Activated CD4-positive, alpha-beta T cell treated with anti-CD3 and anti-CD28 coated beads, Interleukin-2, amount 50 U/mL, for 16 hours (primary cell): ENCODE data around the gene SMAD6.

Source experiments
- DNase-seq: peaks from one replicate; pipeline ENCODE4 v3.0.0-alpha.2; 2020

Gene SMAD6

DNA sequence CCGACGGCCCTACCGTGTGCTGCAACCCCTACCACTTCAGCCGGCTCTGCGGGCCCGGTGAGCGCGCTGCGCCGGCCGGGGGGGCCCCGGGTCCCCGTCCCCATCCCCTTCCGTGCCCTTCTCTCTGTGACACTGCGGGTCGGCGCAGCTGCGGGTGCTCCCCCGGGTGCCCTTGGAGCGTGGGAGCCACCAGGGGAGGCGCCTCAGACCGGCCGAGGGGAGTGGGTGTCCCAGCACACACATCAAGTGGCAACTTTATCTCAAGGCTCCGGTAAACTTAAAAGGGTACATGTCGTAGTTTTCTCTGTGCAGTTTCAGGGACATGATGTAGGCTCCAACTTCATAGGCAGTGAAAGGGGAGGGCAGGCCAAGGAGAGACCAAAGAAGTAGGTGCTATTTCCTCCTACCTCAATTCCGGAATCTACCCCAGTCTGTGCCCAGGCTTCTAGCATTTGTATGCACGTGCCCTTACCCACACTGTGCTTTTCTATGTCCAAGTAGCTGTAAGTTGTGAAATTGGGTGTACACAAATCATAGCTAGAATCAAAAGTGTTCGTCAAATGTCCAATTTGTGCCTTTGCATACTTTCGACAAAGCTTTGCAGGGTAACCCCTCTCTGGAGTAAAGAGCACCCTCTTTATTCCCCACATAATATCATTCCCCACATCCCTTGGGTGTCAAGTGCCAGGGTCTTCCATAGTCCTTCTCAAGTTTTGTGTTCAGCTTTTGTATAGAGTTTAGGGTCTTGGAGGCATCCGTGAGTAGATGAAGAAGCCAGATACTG lies 2.2 kb downstream of the SMAD6 start:
- DNase-seq = no peak

DNA sequence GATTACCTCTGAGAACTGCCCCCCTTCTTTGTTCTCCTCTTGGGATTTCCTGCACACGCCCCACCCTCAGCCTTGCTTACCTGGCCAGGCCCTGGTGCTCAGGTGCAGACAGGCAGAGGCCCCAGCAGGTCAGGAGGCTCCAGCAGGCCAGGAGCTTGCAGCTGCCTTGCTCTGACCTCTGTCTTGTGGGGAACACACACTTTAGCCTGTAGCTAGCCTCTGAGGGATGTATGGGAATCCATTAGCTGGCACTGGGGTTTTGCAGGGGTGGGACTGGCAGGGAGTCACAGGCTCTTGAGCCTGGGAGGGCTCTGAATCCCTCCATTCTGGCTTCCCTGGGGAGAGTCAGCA lies 2.7 kb downstream of the SMAD6 start:
- DNase-seq = no peak

DNA sequence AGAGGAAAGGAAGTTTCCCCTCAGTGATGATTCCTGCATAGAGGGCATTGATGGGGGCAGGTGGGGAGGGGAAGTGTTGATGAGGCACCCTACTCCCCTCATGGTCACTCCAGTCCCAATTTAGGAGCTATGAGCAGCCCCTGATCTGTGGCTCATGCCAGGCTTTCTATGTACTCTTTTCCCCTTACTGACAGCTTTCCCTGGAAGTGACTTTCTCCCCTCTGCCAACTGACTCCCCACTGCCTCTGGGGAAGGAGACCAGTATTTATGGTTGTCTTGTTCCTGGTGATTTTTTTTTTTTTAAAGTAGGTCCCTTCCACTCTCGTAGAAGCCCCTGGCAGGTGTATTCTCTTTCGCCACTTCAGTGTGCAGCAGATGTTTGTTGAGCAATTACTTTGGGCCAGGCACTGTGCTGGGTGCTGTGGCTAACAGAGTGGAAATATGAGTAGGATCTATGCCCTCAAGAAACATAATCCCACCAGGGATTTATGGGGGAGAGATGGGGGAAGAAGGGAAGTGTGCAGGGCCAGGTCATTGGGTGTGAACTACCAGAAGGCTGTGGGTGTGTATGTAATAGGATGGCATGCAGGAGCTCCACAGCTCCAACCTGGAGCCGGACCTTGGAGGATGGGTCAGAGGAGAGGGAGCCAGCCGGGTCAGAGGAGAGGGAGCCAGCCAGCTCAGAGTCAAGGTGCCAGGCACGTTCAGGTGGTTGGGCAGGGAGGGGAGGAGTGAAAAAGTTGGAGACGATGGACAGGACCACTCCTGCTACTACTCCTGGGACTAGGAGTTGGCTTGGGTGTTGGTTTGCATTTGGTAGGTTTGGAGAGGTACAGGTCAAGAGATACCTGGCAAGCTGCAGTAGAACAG lies 3.5 kb downstream of the SMAD6 start:
- no peak for DNase-seq

DNA sequence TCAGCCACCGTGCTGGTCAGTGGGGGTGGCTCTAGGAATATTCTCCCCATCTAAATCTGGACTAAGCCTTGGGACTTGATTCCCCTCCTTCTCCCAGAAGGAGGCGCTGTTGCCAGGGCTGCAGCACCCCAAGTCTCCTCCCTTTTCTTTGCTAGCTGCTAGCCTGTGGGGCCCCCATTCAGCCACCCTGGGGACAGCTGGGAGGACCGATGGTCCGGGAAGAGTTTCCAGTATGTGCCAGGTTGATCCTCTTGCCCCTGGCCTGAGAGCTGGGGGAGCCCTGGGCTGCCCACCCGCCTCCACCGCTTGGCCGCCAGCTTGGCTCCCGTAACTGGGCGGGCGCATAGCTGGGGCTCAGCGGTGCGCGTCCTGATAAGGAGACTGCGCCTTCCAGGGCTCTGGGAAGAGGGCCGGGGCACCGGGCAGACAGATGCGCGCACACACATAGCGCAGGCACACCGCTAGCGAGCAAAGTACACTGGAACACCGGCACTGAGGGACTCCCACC lies 4.2 kb downstream of the SMAD6 start:
- DNase-seq = no peak

DNA sequence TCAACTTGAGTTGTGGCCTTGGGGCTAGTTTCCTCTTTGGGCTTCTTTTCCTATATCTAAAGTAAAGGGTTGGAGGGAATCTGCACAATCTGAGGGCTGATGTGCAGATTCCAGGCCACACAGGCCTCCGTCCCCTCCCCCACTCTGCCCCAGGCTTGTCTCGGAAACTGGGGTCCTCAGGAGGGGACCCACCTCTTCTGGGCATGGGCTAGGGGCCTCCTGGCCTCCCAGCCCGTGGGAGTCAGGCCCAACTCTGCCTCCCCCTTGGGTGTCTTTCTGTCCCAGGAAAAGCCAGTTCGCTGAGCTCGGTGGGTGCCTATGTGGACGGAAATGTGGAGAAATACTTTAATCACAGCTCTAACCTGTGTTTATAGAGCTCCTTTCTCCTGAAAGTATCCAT lies 4.8 kb downstream of the SMAD6 start:
- no peak for DNase-seq

DNA sequence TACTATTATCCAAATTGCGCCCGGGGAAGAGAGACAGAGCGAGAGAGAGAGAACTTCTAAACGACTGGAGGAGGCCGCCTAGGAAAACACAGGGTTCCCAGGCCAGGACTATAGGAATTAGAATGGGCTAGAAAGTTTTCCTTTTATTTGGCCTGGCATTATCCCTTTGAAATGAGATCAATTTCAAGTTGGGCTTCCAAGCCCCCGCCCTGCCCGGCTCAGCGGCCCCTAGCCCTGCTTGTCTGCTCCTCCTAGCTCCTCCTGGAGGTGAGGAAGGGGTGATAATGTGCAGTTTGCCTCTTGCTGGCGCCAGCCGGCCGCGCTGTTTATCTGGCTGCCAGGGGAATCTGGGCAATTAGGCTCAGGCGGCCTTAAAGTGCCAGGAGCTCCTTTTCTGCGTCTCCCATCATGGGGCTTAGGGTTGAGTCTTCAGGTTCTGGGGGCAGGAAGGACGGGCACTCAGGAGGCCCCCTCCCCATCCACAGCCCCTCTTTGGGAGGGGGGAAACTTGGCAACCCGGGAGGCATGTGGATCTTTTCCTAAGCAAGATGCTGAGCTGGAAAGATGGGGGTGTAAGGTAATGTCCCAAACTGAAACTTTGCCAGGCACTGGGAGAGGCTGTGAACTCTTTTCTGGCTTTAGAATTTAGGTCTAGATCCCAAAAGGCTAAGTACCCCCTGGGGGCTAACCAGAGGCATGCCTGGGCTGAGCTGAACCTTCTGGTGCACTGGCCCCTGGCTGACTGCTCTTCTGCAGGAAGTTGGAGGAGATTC lies 5.5 kb downstream of the SMAD6 start:
- no peak for DNase-seq

DNA sequence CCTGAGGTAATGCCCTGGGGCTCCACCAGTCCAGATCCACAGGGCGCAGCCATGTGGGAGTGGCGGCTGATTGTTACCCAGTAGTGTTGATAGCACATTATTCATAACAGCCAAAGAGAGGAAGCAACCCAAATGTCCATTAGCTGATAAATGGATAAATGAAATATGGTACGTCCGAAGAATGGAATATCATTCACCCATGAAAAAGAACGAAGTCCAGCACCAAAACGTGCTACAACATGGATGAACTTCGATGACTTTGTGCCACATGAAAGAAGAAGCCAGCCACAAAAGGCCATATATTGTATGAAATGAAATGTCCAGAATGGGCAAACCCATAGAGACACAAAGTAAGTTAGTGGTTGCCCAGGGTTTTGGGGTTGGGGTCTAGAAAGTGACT lies 6.4 kb downstream of the SMAD6 start:
- no peak for DNase-seq

DNA sequence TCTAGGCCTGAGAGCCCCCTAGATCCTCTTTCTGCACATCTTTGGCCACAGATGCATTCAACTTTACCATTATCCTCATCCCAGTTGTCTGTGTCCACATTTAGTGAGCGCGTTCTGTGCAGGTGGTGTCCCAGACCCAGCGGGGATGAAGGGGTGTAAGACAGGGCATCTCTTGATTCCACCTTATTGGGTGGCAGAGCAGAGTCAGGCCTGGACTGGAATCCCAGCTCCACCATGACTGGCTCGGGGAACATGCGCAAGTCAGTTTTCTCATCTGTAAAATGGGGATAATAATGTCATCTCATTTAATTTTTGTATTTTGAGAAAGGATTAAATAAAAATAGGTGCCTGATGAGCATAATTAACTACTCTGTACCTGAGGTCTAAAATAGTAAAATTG lies 7.8 kb downstream of the SMAD6 start:
- no peak for DNase-seq

DNA sequence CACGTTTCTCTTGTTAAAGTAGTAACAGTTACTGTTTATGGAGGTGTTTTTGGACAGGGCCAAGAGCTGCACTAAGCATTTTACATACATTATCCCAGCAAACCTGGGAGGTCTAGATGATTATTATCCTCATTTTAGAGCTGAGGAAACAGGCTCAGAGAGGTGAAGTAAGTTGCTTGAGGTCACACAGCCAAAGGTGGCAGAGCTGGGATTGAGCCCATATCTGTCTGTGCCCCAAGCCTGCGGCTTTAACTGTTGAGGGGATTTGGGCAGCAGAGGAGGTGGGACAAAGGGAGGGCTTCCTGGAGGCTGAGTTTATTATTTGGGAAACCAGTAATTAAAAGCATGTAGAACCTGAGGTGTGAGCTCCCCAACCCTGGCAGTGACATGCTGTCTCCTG lies 9.2 kb downstream of the SMAD6 start:
- DNase-seq = no peak

DNA sequence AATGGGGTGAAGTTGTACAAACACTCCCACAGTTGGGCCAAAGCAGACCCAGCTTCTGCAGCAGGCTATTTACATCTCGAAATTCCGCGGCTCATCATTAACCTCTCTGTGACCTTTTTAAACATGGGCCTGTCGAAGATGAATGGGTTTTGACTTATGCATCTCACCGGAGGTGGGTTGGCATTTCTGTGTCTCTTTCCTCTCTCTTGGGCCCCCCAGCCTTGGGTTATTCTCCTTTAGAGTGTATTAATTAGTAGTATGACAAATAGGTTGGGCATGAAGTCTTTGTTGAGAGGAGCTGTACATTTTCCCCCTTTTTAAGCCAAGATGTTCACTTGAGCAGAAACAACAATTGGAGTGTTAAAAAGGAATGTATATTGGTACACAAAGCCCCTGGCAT lies 9.8 kb downstream of the SMAD6 start:
- no peak for DNase-seq

DNA sequence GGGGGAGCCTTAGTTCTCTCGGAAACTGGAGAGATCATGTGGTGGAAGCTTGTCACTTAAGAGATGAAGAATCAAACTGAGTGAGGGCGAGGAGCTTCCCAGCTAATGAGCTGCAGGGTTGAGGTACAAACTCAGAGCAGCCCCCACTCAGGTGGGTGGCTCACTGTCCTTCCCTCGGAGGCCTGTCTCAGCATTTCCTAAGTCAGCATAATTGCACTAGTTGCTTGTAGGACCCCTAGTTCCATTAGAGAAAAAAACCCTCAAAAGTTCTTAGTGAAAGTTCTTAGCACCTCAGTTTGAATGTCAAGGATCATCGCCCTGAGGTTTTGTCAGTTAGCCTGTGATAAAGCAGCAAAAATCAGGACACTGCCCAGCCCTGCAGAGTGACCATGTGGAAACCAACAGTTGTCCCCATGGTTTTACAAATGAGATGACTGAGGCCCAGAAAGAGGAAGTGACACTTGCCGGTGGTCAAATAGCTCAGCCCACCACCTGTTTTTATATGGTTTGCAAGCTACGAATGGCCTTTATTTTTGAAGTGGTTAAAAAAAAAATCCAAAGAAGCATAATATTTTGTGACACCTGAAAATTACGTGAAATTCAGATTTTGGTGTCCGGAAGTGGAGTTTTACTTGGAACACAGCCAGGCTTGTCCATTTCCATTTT lies 11.9 kb downstream of the SMAD6 start:
- no peak for DNase-seq

DNA sequence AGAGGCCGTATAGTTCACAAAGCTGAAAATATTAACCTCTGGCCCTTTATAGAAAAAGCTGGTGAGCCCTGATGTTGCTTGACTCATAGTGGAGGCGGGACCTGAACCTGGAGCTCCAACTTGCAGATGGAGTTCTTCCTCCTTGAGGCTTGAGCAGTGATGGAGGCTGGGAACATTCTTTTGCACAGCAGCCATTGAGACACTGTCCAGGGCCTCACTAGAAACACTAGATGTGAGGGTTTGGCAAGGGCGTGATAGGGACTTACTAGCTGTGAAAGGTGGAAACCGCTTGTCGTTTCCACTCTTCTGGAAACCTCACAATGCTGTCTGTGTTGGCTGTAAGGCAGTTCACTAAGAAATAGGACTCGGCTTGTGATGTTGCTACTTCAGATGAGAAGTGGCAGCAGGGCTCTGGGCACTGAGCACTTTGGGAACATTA lies 12.5 kb downstream of the SMAD6 start:
- DNase-seq = no peak

DNA sequence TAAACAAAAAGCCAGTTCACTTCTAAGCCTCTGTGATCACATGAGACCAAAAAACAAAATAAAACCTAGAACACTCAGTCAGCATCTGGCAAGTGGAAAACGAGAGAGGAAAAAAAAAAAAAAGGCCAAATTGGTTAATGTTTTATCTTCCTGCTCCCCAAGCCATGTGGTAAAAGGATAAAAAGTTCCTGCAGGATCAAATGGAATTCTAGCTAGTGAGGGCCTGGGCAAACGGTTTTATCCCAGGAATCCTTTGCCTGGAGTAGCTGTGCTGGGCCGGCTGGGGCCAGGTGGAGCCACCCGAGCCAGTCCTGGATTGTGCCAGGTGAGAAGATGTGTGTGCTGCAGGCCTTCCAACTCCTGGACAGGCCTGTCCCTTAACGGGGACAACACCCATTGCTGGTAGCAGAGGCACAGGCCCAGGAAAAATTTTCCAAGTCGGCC lies 13.2 kb downstream of the SMAD6 start:
- DNase-seq = no peak

DNA sequence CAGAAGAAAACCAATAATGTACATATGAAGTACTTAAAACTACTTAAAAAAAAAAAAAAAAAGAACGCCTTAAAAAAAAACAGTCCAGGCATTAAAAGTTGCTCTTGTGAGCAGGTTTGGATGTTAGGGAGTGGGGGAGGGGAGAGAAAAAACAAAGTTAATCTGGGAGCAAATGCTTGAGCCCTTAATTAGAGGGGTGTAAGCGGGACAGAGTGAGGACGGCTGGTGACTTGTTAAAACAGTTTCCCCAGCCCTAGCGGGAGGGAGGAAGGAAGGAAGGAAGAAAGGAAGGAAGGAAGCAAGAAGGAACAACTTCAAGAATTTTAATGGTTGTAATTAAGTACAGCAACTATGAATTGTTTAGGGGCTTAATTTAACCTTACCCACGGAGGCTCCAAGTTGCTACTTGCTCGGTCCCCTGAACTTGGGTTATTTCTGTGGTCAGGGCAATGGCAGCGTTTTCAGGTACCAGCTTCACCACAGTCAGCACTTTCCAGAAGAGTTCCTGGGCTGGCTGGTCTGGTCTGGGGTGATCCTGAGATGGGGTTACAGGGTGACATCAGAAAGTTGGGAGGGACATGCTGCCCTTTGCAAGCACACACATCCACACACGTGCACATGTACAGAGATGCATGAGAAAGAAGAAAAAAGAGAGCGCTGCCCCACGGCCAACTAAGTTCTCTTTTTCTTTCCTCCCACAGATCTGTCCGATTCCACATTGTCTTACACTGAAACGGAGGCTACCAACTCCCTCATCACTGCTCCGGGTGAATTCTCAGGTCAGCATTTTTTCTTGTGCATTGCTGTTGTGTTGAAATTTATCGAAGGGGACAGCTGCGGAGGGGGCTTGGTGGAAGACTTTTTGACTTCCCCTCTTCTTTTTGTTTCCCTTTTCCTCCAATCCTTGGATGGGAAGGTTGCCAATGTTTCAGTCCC lies 14.0 kb downstream of the SMAD6 start:
- DNase-seq = no peak

DNA sequence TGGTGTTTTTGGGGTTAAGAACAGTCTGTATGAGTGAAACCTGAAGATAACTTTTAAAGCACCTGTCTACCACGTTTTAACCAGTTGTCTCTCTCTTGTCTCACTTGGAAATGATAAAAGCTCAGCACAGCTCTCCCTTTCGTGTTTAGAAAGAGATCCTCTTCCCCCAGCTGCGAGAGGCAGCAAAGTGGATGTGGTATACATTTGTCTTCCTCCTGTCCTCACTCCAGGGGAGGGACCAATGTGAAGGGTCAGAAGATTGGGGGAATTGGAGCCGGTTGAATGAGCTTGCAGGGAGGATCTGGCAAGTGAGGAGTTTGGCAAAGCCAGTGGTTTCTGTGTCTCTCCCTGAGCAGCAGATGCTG lies 14.6 kb downstream of the SMAD6 start:
- DNase-seq = no peak

DNA sequence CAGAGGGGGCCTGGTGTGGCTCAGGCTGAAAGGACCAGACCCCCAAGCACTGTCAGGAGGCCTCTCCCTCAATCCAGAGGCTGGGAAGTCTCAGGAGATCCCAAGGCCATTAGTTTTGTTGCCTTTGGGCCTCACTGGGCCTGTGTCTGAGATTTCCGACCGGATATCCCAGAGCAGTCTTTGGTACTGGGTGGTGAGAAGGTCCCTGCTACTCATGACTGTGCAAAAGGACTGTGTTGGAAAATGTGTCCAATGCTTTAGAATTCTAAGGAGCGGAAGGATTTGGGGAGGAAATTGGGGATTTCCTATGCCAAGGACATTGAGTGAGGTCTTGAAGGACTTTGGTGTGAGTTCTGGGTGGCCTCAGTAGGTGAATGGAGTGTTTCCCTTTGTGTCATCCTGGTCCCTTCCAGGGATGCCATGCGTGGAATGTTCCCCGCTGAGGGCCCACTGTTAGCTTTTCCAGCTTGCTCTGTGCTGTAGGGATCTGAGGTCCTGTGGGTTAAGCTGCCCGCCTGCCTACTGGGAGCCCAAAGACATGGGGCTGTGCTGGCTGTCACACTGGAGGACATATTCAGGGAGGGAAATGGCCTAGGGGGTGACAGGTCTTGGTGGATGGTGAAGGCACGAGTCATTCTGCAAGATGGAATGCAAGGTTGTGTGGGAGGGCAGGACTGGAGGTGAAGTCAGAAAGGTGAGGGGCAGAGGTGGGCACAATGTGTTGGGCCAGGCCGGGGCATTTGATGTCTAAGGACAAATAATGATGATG lies 16.4 kb downstream of the SMAD6 start:
- no peak for DNase-seq

DNA sequence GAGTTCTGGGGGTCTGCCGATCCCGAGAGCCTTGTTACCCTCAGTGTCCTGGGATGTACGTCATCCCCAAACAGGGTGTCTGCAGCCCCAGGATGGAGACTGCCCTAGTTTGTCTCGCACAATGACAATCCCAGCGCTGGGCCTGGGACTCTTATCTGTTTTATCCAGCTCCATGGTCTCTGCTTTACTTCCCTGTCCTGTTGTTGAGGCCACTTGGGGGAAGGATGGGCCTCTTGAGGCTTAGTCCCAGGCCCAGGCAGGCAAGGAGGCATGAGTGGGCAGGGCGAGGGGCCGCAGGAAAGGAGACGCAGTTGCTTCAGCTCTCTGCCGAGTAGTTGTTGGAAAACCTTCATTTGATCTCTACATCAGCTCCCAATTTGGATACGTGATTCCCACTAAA lies 17.4 kb downstream of the SMAD6 start:
- no peak for DNase-seq

DNA sequence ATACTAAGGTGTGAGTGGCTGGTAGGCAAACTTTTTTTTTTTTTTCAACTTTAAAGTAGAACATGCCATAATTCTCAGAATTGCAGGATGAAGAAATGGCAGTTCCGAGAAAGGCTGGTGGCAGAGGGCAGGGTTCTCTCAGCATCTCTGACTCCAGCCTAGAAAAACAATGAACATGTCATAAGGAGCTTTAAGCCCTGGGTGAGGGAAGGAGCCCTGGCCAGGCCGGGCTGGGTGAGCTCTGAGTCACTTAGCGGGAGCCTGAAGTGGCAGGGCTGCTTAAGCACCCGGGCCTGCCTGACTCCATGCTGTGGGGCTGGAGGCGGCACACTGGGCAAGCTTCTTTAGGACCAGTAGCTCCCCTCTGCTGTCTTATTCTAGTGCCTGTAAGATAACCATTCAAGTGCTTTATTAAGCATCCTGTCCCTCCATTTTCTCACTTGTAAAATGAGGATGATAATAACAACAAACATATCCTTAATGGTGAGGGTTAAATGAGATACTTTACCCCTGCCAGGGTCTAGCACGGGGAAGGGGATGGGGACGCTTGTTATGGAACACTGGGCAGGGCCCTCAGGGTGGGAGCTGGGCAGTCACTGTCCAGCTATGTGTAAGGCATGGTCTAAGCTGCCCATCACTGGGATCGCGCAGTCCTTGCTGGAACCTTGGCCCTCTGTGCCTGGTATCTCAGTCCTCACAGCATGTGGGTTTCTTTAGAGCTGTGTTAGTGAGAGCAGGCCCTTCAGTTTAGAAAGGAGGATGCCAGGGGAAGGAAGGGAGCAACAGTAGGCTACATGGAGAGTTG lies 18.4 kb downstream of the SMAD6 start:
- peak; percentile 73 for DNase-seq

DNA sequence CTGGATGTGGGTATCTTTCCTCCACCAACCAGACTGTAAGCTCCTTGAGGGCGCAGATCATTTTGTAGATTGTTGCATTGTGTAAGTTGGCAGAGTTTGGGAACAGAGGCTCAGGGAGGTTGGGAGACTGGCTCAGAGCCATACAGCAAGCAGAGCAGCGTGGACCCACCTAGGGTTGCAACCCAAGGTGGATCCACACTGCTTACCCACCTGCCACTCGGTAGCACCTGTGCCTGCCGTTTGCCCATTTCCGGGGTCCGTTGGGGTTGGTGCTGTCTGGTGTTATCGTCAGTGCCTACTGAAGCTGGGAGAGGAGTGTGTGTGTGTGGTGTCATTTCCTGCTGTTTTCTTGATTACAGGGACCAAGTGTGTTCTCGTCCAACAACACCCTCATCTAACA lies 19.0 kb downstream of the SMAD6 start:
- no peak for DNase-seq

DNA sequence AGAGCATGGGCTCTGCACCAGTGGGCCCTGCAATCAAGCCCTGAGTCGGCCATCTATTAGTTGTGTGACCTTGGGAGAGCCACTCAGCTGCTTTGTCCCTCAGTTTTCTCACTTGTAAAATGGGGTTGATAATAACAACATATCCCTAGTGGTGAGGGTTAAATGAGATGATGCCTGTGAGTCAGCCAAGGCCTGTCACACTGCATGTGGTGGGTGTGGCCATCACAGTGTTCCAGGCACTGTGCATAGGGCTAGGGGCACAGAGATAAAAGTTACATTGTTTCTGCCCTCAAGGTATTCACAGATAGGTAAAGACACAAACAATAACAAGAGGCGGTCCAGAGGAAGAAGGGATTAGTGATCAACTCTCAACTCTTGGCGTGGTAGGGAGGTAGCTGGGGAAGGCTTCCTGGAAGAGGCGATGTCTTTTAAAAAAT lies 19.5 kb downstream of the SMAD6 start:
- DNase-seq = no peak
